ENCODE data around the gene CRTC3. TPM values are rescaled to one million over a fixed set of nuclear protein-coding genes. Genes with fewer than 3 reads are reported as not detected.
A peak's percentile ranks its signal among the peaks of the same experiment; 100 is the strongest.

Gene CRTC3
- total RNA-seq, 2 experiments from 2014 or later: 5.6 to 14.7 TPM

GRCh38 chr15:90565866-90566265 lies 36.1 kb downstream of the CRTC3 start:
- ChIA-PET CTCF (ENCODE audit: unreplicated experiment) (no interaction called here), POLR2A (interaction anchor here (0.7 to 1.5 kb wide), 5 partner anchors 9 to 46 kb away, joined by 3 read pairs; no protein-coding TSS in a partner anchor)
- no TSS peak for BruUV-seq (replicated peaks)
- H3K4me3 ChIP-seq (ENCODE audit: low read depth, low read length, poor library complexity, severe bottlenecking): no peak overlapping the region
- intact Hi-C loops (cut with micrococcal nuclease; ENCODE audit: unreplicated experiment): no loop called here
- H3K4me2 ChIP-seq (ENCODE audit: low read length): no peak overlapping the region
- TF ChIP-seq CTCF (conservative IDR thresholded peaks at IDR 0.05; ENCODE audit: low read length): no peak
- TF ChIP-seq EZH2phosphoT487 (IDR thresholded peaks at IDR 0.05; ENCODE audit: borderline replicate concordance, low read depth, low read length): no peak
- no peak overlapping the region for H2AFZ ChIP-seq (ENCODE audit: low read length)
- H3K9me3 ChIP-seq (ENCODE audit: low read length): no peaks in the 10 kb centered on the region
- peaks cover 12% of the 10 kb centered on the region for H3K4me1 ChIP-seq (ENCODE audit: insufficient read depth, low read length, poor library complexity, severe bottlenecking)
- no peak overlapping the region for H3K27ac ChIP-seq (ENCODE audit: low read depth, low read length, poor library complexity, severe bottlenecking)
- DNase-seq (ENCODE audit: low spot score): no peak
- H4K20me1 ChIP-seq (ENCODE audit: insufficient read depth, low read length): peaks cover 4% of the 10 kb centered on the region; the same call in 1 of the 2 replicates
- H3K9me2 ChIP-seq (ENCODE audit: insufficient read depth, low read length): no peaks in the 10 kb centered on the region
- H3K79me2 ChIP-seq (ENCODE audit: insufficient read depth, low read depth, low read length): no peaks in the 10 kb centered on the region
- H3K36me3 ChIP-seq (ENCODE audit: insufficient read depth, low read length): no peaks in the 10 kb centered on the region

- no peak overlapping the region for H2AFZ ChIP-seq (ENCODE audit: low read length)
- no peak overlapping the region for H3K27ac ChIP-seq (ENCODE audit: low read depth, low read length, poor library complexity, severe bottlenecking)
- no peaks in the 10 kb centered on the region for H3K9me3 ChIP-seq (ENCODE audit: low read length)
- intact Hi-C loops (cut with micrococcal nuclease; ENCODE audit: unreplicated experiment): no loop called here
- TF ChIP-seq CTCF (conservative IDR thresholded peaks at IDR 0.05; ENCODE audit: low read length): no peak
- no peak for TF ChIP-seq EZH2phosphoT487 (IDR thresholded peaks at IDR 0.05; ENCODE audit: borderline replicate concordance, low read depth, low read length)
- no peaks in the 10 kb centered on the region for H3K79me2 ChIP-seq (ENCODE audit: insufficient read depth, low read depth, low read length)
- BruUV-seq (replicated peaks): no TSS peak
- peaks cover 11% of the 10 kb centered on the region for H3K4me1 ChIP-seq (ENCODE audit: insufficient read depth, low read length, poor library complexity, severe bottlenecking)
- no peaks in the 10 kb centered on the region for H3K9me2 ChIP-seq (ENCODE audit: insufficient read depth, low read length)
- ChIA-PET POLR2A (interaction anchor here (0.6 kb wide), 1 partner anchor 393 kb away, joined by 3 read pairs; no protein-coding TSS in a partner anchor), CTCF (ENCODE audit: unreplicated experiment) (no interaction called here)
- H3K36me3 ChIP-seq (ENCODE audit: insufficient read depth, low read length): no peaks in the 10 kb centered on the region
- no peaks in the 10 kb centered on the region for H4K20me1 ChIP-seq (ENCODE audit: insufficient read depth, low read length)
- H3K4me2 ChIP-seq (ENCODE audit: low read length): peak overlapping the region; percentile 40; the same call in 1 of the 2 replicates
- DNase-seq (ENCODE audit: low spot score): no peak
- no peak overlapping the region for H3K4me3 ChIP-seq (ENCODE audit: low read depth, low read length, poor library complexity, severe bottlenecking)
Observed at GRCh38 chr15:90570643-90571042, 40.9 kb downstream of the CRTC3 start.

- no peaks in the 10 kb centered on the region for H3K9me3 ChIP-seq (ENCODE audit: low read length)
- H3K4me3 ChIP-seq (ENCODE audit: low read depth, low read length, poor library complexity, severe bottlenecking): no peak overlapping the region
- no TSS peak for BruUV-seq (replicated peaks)
- no peaks in the 10 kb centered on the region for H4K20me1 ChIP-seq (ENCODE audit: insufficient read depth, low read length)
- peak; percentile 26 for DNase-seq (ENCODE audit: low spot score)
- peaks cover 11% of the 10 kb centered on the region for H3K4me1 ChIP-seq (ENCODE audit: insufficient read depth, low read length, poor library complexity, severe bottlenecking)
- H3K79me2 ChIP-seq (ENCODE audit: insufficient read depth, low read depth, low read length): no peaks in the 10 kb centered on the region
- peak overlapping the region; percentile 40 for H3K4me2 ChIP-seq (ENCODE audit: low read length)
- ChIA-PET POLR2A (interaction anchor here (0.6 to 1.0 kb wide), 2 partner anchors 15 to 392 kb away, joined by 3 read pairs; no protein-coding TSS in a partner anchor), CTCF (ENCODE audit: unreplicated experiment) (no interaction called here)
- H3K27ac ChIP-seq (ENCODE audit: low read depth, low read length, poor library complexity, severe bottlenecking): no peak overlapping the region
- no peaks in the 10 kb centered on the region for H3K36me3 ChIP-seq (ENCODE audit: insufficient read depth, low read length)
- TF ChIP-seq CTCF (conservative IDR thresholded peaks at IDR 0.05; ENCODE audit: low read length): no peak
- TF ChIP-seq EZH2phosphoT487 (IDR thresholded peaks at IDR 0.05; ENCODE audit: borderline replicate concordance, low read depth, low read length): no peak
- no peak overlapping the region for H2AFZ ChIP-seq (ENCODE audit: low read length)
- H3K9me2 ChIP-seq (ENCODE audit: insufficient read depth, low read length): no peaks in the 10 kb centered on the region
- intact Hi-C loops (cut with micrococcal nuclease; ENCODE audit: unreplicated experiment): no loop called here
Observed at GRCh38 chr15:90571063-90571541, 41.4 kb downstream of the CRTC3 start.

Data from OCI-LY7 (cell line).